Fibroblast of skin of right quadriceps (primary cell): ENCODE results near the gene MBD5.
A peak's percentile ranks its signal among the peaks of the same experiment; 100 is the strongest.
"Not testable (repeated sequence)": the region's sequence is repeated elsewhere in the genome, so short reads cannot be mapped to it uniquely, and the experiment has no call there.

Source experiments
- DNase-seq: peaks from one replicate; pipeline ENCODE4 v3.0.0-alpha.2; 2013

MBD5 gene

GRCh38 chr2:148021059-148021861, at the start of gene MBD5:
MBD5 (plus strand) TSS chr2:148021091.
- peak; percentile 68 for DNase-seq

- DNase-seq, result no peak
These were observed 44.8 kb upstream of the MBD5 start for GRCh38 chr2:147976102-147976501.

- no peak for DNase-seq
These were observed 43.2 kb upstream of the MBD5 start for GRCh38 chr2:147977679-147978078.

GRCh38 chr2:147980940-147981528, 39.9 kb upstream of the MBD5 start:
- no peak for DNase-seq

- no peak for DNase-seq
These were observed 31.8 kb upstream of the MBD5 start for GRCh38 chr2:147989102-147989501.

GRCh38 chr2:147989809-147990403, 31.0 kb upstream of the MBD5 start:
- peak; percentile 51 for DNase-seq

GRCh38 chr2:147994965-147995364, 25.9 kb upstream of the MBD5 start:
- DNase-seq, result not testable (repeated sequence)

GRCh38 chr2:147996828-147997227, 24.1 kb upstream of the MBD5 start:
- no peak for DNase-seq

- no peak for DNase-seq
These were observed 22.7 kb upstream of the MBD5 start for GRCh38 chr2:147998203-147998602.

- DNase-seq, result no peak
These were observed 21.8 kb upstream of the MBD5 start for GRCh38 chr2:147999126-147999525.

GRCh38 chr2:148000095-148000494, 20.8 kb upstream of the MBD5 start:
- no peak for DNase-seq

GRCh38 chr2:148002420-148002819, 18.5 kb upstream of the MBD5 start:
- DNase-seq, result not testable (repeated sequence)

GRCh38 chr2:148006249-148007007, 14.5 kb upstream of the MBD5 start:
- DNase-seq, result no peak

GRCh38 chr2:148007219-148007900, 13.5 kb upstream of the MBD5 start:
- no peak for DNase-seq

GRCh38 chr2:148008411-148008810, 12.5 kb upstream of the MBD5 start:
- not testable (repeated sequence) for DNase-seq

- no peak for DNase-seq
These were observed 7.0 kb upstream of the MBD5 start for GRCh38 chr2:148013876-148014275.

GRCh38 chr2:148014616-148015015, 6.3 kb upstream of the MBD5 start:
- DNase-seq, result no peak

GRCh38 chr2:148020111-148021058, 506 bp upstream of the MBD5 start, which contains the start of gene ORC4:
ORC4 (minus strand) TSS chr2:148020737; CDS start chr2:147975958, 44,779 bp downstream.
- DNase-seq, result peak; percentile 100

- DNase-seq, result no peak
These were observed 995 bp downstream of the MBD5 start for GRCh38 chr2:148021886-148022285.

- DNase-seq, result no peak
These were observed 1.5 kb downstream of the MBD5 start for GRCh38 chr2:148022351-148022750.

GRCh38 chr2:148022882-148023281, 2.0 kb downstream of the MBD5 start:
- DNase-seq, result no peak
